GM12878 (cell line): ENCODE data around the gene RBM19. TPM values are rescaled to one million over a fixed set of nuclear protein-coding genes. Genes with fewer than 3 reads are reported as not detected.

Source experiments
- ATAC-seq: fragments of 200-7000 bp; cut with Tn5 transposase; 3 replicates; pipeline ENCODE4 v1.9.1; 2020; ENCODE audit warnings: mild to moderate bottlenecking, moderate library complexity
- BruUV-seq: library from RNA; stranded (reverse); fragments of 400-500 nt; replicated peaks from 2 replicates; lab custom pipeline; 2021; lab: Mats Ljungman, UMichigan
- CTCF ChIA-PET: fragments of 300-600 bp; sonication (Branson Sonifier 250); formaldehyde crosslinking; extraction: SDS; loops from one replicate; lab custom pipeline; 2021; ENCODE audit warnings: inconsistent platforms; lab: Yijun Ruan, JAX
- POLR2A ChIA-PET: fragments of 350-600 bp; formaldehyde crosslinking; extraction: SDS; loops from one replicate; lab custom pipeline; 2021; ENCODE audit warnings: inconsistent platforms; lab: Charles Lee
- RAD21 ChIA-PET: fragments of 300-600 bp; sonication (Branson Sonifier 250); formaldehyde crosslinking; loops from one replicate; lab custom pipeline; 2023; ENCODE audit warnings: antibody characterized with exemption; ENCODE audit not compliant: unreplicated experiment; lab: Charles Lee
- SMC1A ChIA-PET: fragments of 300-600 bp; sonication (Branson Sonifier 250); formaldehyde crosslinking; loops from one replicate; lab custom pipeline; 2023; ENCODE audit not compliant: unreplicated experiment, uncharacterized antibody; lab: Charles Lee
- DNase-seq: peaks from one replicate; pipeline ENCODE4 v3.0.0-alpha.2; 2011; ENCODE audit warnings: low read depth, low spot score
- FAIRE-seq: peaks from 3 replicates; lab custom pipeline; 2011; peaks lifted over from hg19 to GRCh38; lab: Jason Lieb, UNC
- H2AFZ ChIP-seq: 2 replicates; pipeline ENCODE4 v1.6.0; 2011; ENCODE audit warnings: low read depth, low read length, control low read depth; ENCODE audit not compliant: control insufficient read depth
- H3K27ac ChIP-seq: 2 replicates; pipeline ENCODE4 v1.5.1; 2011; ENCODE audit warnings: control low read depth; ENCODE audit not compliant: control insufficient read depth, insufficient read depth
- H3K27me3 ChIP-seq, 2 experiments: replicated peaks in 1 of 2; 2 replicates each; pipeline versions ENCODE4 v1.6.0 to v1.6.1; 2011; ENCODE audit warnings: low read length in 1 of 2; ENCODE audit not compliant: control insufficient read depth in 2 of 2, insufficient read depth in 2 of 2
- H3K36me3 ChIP-seq, 2 experiments: 2 replicates each; pipeline ENCODE4 v1.5.1; 2011; ENCODE audit warnings: low read length in 1 of 2; ENCODE audit not compliant: control insufficient read depth in 2 of 2, insufficient read depth in 2 of 2
- H3K4me1 ChIP-seq: 2 replicates; pipeline ENCODE4 v1.6.1; 2011; ENCODE audit warnings: mild to moderate bottlenecking, low read length, moderate library complexity, mixed read lengths; ENCODE audit not compliant: control insufficient read depth, insufficient read depth
- H3K4me2 ChIP-seq: 2 replicates; pipeline ENCODE4 v1.6.0; 2011; ENCODE audit warnings: control low read depth; ENCODE audit not compliant: control insufficient read depth, insufficient read depth
- H3K4me3 ChIP-seq: fragments of 200-600 bp; sonication (generic); 2 replicates; pipeline ENCODE4 v1.5.1; 2016
- H3K79me2 ChIP-seq: 2 replicates; pipeline ENCODE4 v1.6.0; 2011; ENCODE audit warnings: low read length; ENCODE audit not compliant: control insufficient read depth, insufficient read depth
- H3K9ac ChIP-seq: 2 replicates; pipeline ENCODE4 v1.8.0; 2011; ENCODE audit warnings: low read length, control low read depth, mixed read lengths; ENCODE audit not compliant: control insufficient read depth, insufficient read depth
- H3K9me3 ChIP-seq: replicated peaks from 3 replicates; pipeline ENCODE4 v1.5.1; 2011; ENCODE audit warnings: mild to moderate bottlenecking, low read length; ENCODE audit not compliant: control insufficient read depth, insufficient read depth
- H4K20me1 ChIP-seq: 2 replicates; pipeline ENCODE4 v1.6.0; 2011; ENCODE audit not compliant: control insufficient read depth, insufficient read depth
- CHD2 ChIP-seq: IDR thresholded peaks from 2 replicates; pipeline ENCODE4 v1.6.1; 2011; ENCODE audit warnings: low read depth, low read length, improper control_type of control experiment, borderline replicate concordance
- EGR1 ChIP-seq, 2 experiments: IDR thresholded peaks; 1 replicate in 1 of 2; 2 replicates in 1 of 2; pipeline ENCODE4 v1.6.1; 2011 to 2012; ENCODE audit warnings: low read depth in 2 of 2, low read length in 2 of 2, borderline replicate concordance in 1 of 2, mild to moderate bottlenecking in 1 of 2, moderate library complexity in 1 of 2
- ZBED1 ChIP-seq: IDR thresholded peaks from 2 replicates; pipeline ENCODE4 v1.6.1; 2016; ENCODE audit warnings: borderline replicate concordance
- WGBS: methylation state at CpG from one replicate; pipeline ENCODE4 v1.1.6; 2016; ENCODE audit warnings: low lambda C conversion rate; ENCODE audit not compliant: insufficient replicate concordance, insufficient coverage; ENCODE audit errors: missing lambda C conversion rate; 5-methylcytosine and 5-hydroxymethylcytosine counted together
- in situ Hi-C: fragments of 300-500 bp; cut with MboI; formaldehyde crosslinking; loops from 9 replicates; pipeline ENCODE4 v1.14.3; 2018; ENCODE audit warnings: mixed read lengths
- intact Hi-C: fragments of 100-400 bp; cut with micrococcal nuclease; formaldehyde crosslinking; loops from one replicate; pipeline ENCODE4 v1.14.2; 2022; ENCODE audit not compliant: unreplicated experiment
- polyA plus RNA-seq, 11 experiments: library from polyadenylated mRNA; depleted of rRNA in 4 of 11; unstranded in 6 of 11; stranded (reverse) in 5 of 11; fragments of >200 nt; fragmentation: Nextera tagmentation in 4 of 11; fragmentation: Illumina TruSeq in 1 of 11; extraction: Ambion mirVana in 4 of 11; extraction: Trizol in 1 of 11; gene quantifications; 1 replicate in 1 of 11; 2 replicates in 10 of 11; pipeline versions ENCODE4 v1.2.1 to v1.2.3, GENCODE V29; 2011 to 2016; ENCODE audit warnings: inconsistent platforms in 2 of 11, missing spikeins in 2 of 11, low read depth in 1 of 11
- total RNA-seq, 4 experiments: library from RNA; depleted of rRNA in 3 of 4; stranded (reverse); fragments of >200 nt in 3 of 4; fragmentation: Illumina TruSeq in 1 of 4; extraction: Trizol in 1 of 4; gene quantifications; 2 replicates each; pipeline versions ENCODE4 v1.2.1 to v1.2.3, GENCODE V29; 2013 to 2021
- TF ChIP-seq, protein P1 (sequence below): fragments of 450-650 bp; IDR thresholded peaks from 2 replicates; pipeline ENCODE4 v1.6.1; 2016; ENCODE audit warnings: mild to moderate bottlenecking
- TF ChIP-seq, protein P2 (sequence below): fragments of 450-650 bp; IDR thresholded peaks from 2 replicates; pipeline ENCODE4 v1.6.1; 2017; ENCODE audit warnings: low read depth, mild to moderate bottlenecking, moderate library complexity

RBM19 gene
- total and polyA plus RNA-seq, 10 of the 15 experiments (the other 5 are each of a cell fraction or from before 2014, with no cell fraction given), result 4.2 to 42.9 (median 28.4) TPM

DNA sequence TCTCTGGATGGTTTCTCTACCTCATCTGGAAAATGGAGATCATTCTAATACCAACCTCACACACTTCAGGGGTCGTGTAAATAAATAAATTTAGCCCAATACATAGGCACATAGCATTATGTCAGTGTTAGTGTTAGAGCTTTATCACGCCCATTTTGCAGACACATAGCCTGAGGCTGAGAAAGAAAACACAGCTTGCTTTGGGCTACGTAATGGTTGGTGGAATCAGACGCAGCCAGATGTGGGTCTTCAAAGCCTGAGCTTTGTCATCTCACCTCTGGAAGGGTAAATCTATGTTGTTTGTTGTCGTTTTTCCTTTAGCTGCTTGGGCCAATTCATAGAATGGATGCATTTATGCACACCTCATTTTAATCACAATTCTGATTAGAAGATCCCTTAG lies 191.6 kb downstream of the RBM19 start:
- ChIA-PET CTCF (no interaction called here), SMC1A (no interaction called here), POLR2A (no interaction called here), RAD21 (no interaction called here)
- no peak overlapping the region for H3K27ac ChIP-seq
- no peak overlapping the region for H2AFZ ChIP-seq
- DNase-seq (no peak), FAIRE-seq (no peak), ATAC-seq (no peak)
- in situ Hi-C loops, result no loop called here
- no peaks in the 10 kb centered on the region for H3K79me2 ChIP-seq
- no peak overlapping the region for H3K4me2 ChIP-seq
- WGBS, result 4% methylated on average over 5 of the region's 5 CpGs
- no peaks in the 10 kb centered on the region for H4K20me1 ChIP-seq
- H3K36me3 ChIP-seq, result no peaks in the 10 kb centered on the region
- no TSS peak for BruUV-seq
- no peaks in the 10 kb centered on the region for H3K9me3 ChIP-seq
- TF ChIP-seq ZBED1 (no peak), CHD2 (no peak)
- no peak overlapping the region for H3K4me3 ChIP-seq
- no peaks in the 10 kb centered on the region for H3K4me1 ChIP-seq
- no peaks in the 10 kb centered on the region for H3K27me3 ChIP-seq
- intact Hi-C loops, result no loop called here
- no peak overlapping the region for H3K9ac ChIP-seq

DNA sequence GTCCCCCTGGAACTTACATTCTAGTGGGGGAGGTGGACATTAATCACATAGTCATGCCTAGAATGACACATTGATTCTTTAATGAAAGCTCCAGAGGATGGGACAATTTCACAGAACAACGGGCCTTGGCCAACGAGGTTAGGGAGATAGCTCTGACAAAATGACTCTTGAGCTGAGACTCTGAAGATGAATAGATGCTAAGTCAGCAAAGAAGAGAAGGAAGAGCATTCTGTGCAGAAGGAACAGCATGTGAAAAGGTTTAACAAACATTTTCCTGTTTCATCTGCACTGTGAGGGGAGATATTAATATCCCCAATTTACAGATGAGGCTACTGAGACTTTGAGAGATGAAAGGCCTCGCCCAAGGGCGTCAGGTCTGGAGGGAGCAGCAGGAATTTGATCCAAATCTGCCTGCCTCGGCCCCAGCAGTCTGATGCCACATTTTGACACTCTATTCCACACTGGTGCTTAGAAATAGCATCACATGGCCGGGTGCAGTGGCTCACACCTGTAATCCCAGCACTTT lies 193.6 kb downstream of the RBM19 start:
- in situ Hi-C loops (no loop called here), intact Hi-C loops (no loop called here)
- ChIA-PET SMC1A (interaction anchor here (1.2 kb wide), 1 partner anchor 13 kb away, joined by 4 read pairs; no protein-coding TSS in a partner anchor), CTCF (interaction anchor here (1.2 kb wide), 1 partner anchor 311 kb away, joined by 3 read pairs; no protein-coding TSS in a partner anchor), RAD21 (no interaction called here), POLR2A (interaction anchor here (0.6 kb wide), 1 partner anchor 36 kb away, joined by 3 read pairs; no protein-coding TSS in a partner anchor)
- no peaks in the 10 kb centered on the region for H3K4me1 ChIP-seq
- H3K36me3 ChIP-seq, result no peaks in the 10 kb centered on the region
- H3K27ac ChIP-seq, result no peak overlapping the region
- TF ChIP-seq EGR1 (IDR thresholded peaks at IDR 0.05; ENCODE audit: borderline replicate concordance in 1 of 2, low read depth in 2 of 2, low read length in 2 of 2), result no peak
- TF ChIP-seq, protein P1, sequence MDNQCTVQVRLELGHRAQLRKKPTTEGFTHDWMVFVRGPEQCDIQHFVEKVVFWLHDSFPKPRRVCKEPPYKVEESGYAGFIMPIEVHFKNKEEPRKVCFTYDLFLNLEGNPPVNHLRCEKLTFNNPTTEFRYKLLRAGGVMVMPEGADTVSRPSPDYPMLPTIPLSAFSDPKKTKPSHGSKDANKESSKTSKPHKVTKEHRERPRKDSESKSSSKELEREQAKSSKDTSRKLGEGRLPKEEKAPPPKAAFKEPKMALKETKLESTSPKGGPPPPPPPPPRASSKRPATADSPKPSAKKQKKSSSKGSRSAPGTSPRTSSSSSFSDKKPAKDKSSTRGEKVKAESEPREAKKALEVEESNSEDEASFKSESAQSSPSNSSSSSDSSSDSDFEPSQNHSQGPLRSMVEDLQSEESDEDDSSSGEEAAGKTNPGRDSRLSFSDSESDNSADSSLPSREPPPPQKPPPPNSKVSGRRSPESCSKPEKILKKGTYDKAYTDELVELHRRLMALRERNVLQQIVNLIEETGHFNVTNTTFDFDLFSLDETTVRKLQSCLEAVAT, result no peak
- TF ChIP-seq, protein P2, sequence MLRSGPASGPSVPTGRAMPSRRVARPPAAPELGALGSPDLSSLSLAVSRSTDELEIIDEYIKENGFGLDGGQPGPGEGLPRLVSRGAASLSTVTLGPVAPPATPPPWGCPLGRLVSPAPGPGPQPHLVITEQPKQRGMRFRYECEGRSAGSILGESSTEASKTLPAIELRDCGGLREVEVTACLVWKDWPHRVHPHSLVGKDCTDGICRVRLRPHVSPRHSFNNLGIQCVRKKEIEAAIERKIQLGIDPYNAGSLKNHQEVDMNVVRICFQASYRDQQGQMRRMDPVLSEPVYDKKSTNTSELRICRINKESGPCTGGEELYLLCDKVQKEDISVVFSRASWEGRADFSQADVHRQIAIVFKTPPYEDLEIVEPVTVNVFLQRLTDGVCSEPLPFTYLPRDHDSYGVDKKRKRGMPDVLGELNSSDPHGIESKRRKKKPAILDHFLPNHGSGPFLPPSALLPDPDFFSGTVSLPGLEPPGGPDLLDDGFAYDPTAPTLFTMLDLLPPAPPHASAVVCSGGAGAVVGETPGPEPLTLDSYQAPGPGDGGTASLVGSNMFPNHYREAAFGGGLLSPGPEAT, result no peak
- no peak overlapping the region for H3K9ac ChIP-seq
- no peak overlapping the region for H2AFZ ChIP-seq
- no TSS peak for BruUV-seq
- DNase-seq, result no peak
- H3K9me3 ChIP-seq, result no peaks in the 10 kb centered on the region
- H3K4me3 ChIP-seq, result no peak overlapping the region
- H3K4me2 ChIP-seq, result no peak overlapping the region
- no peak for FAIRE-seq
- no peak for ATAC-seq
- H4K20me1 ChIP-seq, result no peaks in the 10 kb centered on the region
- H3K79me2 ChIP-seq, result no peaks in the 10 kb centered on the region
- no peaks in the 10 kb centered on the region for H3K27me3 ChIP-seq
- 15% methylated on average over 6 of the region's 6 CpGs for WGBS
